ENCODE measurements around the gene PCDHAC1. TPM values are rescaled to one million over a fixed set of nuclear protein-coding genes. Genes with fewer than 3 reads are reported as not detected.

PCDHAC1 gene
- total and polyA plus RNA-seq, 2 experiments from 2014 or later, result 1.3 to 7.0 TPM

DNA sequence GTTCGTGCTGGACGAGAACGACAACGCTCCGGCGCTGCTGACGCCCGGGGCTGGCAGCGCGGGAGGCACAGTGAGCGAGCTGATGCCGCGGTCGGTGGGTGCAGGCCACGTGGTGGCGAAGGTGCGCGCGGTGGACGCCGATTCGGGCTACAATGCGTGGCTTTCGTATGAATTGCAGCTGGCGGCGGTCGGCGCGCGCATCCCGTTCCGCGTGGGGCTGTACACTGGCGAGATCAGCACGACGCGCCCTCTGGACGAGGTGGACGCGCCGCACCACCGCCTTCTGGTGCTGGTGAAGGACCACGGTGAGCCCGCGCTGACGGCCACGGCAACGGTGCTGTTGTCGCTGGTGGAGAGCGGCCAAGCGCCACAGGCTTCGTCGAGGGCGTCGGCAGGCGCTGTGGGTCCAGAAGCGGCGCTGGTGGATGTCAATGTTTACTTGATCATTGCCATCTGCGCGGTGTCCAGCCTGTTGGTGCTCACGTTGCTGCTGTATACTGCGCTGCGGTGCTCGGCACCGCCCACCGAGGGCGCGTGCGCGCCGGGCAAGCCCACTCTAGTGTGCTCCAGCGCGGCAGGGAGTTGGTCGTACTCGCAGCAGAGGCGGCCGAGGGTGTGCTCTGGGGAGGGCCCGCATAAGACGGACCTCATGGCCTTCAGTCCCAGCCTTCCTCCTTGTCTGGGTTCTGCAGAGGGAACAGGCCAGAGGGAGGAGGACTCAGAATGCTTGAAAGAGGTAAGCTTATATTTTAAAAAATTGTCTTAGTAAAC is 42.0 kb upstream of the PCDHAC1 start:
- WGBS (ENCODE audit: low lambda C conversion rate, missing lambda C conversion rate), result 100% methylated on average over 61 of the region's 79 CpGs
- no peaks in the 10 kb centered on the region for H4K20me1 ChIP-seq (ENCODE audit: insufficient read depth, poor library complexity, severe bottlenecking)
- no peak overlapping the region for H3K4me2 ChIP-seq
- H3K36me3 ChIP-seq (replicated peaks; ENCODE audit: insufficient read depth, low read depth), result no peaks in the 10 kb centered on the region
- no peak for TF ChIP-seq EZH2phosphoT487 (IDR thresholded peaks at IDR 0.05; ENCODE audit: low read depth, severe bottlenecking, unreplicated experiment)
- TF ChIP-seq EZH2 (IDR thresholded peaks at IDR 0.05; ENCODE audit: borderline replicate concordance), result no peak
- TF ChIP-seq, protein P1, sequence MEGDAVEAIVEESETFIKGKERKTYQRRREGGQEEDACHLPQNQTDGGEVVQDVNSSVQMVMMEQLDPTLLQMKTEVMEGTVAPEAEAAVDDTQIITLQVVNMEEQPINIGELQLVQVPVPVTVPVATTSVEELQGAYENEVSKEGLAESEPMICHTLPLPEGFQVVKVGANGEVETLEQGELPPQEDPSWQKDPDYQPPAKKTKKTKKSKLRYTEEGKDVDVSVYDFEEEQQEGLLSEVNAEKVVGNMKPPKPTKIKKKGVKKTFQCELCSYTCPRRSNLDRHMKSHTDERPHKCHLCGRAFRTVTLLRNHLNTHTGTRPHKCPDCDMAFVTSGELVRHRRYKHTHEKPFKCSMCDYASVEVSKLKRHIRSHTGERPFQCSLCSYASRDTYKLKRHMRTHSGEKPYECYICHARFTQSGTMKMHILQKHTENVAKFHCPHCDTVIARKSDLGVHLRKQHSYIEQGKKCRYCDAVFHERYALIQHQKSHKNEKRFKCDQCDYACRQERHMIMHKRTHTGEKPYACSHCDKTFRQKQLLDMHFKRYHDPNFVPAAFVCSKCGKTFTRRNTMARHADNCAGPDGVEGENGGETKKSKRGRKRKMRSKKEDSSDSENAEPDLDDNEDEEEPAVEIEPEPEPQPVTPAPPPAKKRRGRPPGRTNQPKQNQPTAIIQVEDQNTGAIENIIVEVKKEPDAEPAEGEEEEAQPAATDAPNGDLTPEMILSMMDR (IDR thresholded peaks at IDR 0.05; ENCODE audit: poor library complexity), result no peak
- no peak for DNase-seq (ENCODE audit: low spot score)
- H3K27ac ChIP-seq, result no peak overlapping the region
- no peaks in the 10 kb centered on the region for H3K27me3 ChIP-seq
- H3K9me3 ChIP-seq (ENCODE audit: low read depth), result peaks cover 6% of the 10 kb centered on the region
- no peak overlapping the region for H2AFZ ChIP-seq
- H3K9me2 ChIP-seq (replicated peaks; ENCODE audit: insufficient read depth), result no peaks in the 10 kb centered on the region
- H3K4me3 ChIP-seq, result no peak overlapping the region
- peaks cover 10% of the 10 kb centered on the region for H3K79me2 ChIP-seq
- no peaks in the 10 kb centered on the region for H3K4me1 ChIP-seq (ENCODE audit: insufficient read depth)

DNA sequence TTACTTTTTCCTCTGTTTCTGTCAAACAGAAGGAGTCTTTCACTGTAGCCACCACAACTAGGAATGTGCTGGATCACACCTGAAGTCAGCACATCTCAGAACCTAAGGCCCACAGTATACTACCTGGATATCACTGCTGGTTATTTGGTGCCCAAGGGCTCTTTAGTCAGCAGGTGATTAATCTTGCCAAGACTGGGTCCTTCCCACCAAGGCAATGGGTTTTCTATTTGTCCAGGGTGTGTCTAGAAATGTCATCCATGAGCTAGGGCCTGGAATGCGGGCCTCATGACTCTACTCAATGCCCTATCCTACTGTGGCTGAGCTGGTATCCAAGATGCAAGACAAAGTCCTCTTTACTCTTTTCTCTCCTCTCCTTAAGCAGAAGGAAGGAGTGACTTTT is 9.8 kb upstream of the PCDHAC1 start:
- Histone ChIP-seq H4K20me1 (ENCODE audit: insufficient read depth, poor library complexity, severe bottlenecking) (peaks cover 4% of the 10 kb centered on the region), H3K36me3 (replicated peaks; ENCODE audit: insufficient read depth, low read depth) (no peaks in the 10 kb centered on the region), H3K79me2 (peaks cover 8% of the 10 kb centered on the region), H3K4me1 (ENCODE audit: insufficient read depth) (no peaks in the 10 kb centered on the region), H3K4me2 (no peak overlapping the region), H3K9me2 (replicated peaks; ENCODE audit: insufficient read depth) (no peaks in the 10 kb centered on the region), H3K27me3 (no peaks in the 10 kb centered on the region), H3K27ac (no peak overlapping the region), H2AFZ (no peak overlapping the region), H3K4me3 (no peak overlapping the region), H3K9me3 (ENCODE audit: low read depth) (no peaks in the 10 kb centered on the region)
- TF ChIP-seq EZH2phosphoT487 (IDR thresholded peaks at IDR 0.05; ENCODE audit: low read depth, severe bottlenecking, unreplicated experiment) (no peak), EZH2 (IDR thresholded peaks at IDR 0.05; ENCODE audit: borderline replicate concordance) (no peak)
- TF ChIP-seq, protein P1 (IDR thresholded peaks at IDR 0.05; ENCODE audit: poor library complexity), result no peak
- WGBS (ENCODE audit: low lambda C conversion rate, missing lambda C conversion rate), result 100% methylated on average over 1 of the region's 1 CpG
- DNase-seq (ENCODE audit: low spot score), result no peak

DNA sequence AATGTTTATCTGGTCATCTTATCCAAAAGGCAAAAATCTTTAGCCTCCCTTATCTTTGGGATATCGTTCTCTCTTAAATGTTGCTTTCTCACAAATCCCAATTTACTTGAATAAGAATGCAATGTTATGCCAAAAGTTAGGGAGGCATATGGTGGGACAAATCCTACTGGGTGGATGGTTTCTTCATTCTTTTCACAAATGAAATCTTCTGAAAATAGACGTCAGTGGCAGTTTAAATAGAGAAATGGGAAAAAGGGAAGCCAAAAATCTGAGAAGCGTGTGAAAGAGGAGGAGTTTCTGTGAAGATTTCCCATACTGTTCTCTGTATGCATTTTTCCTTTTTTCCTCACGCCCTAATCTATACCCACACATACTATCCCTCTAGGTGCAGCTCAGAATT is 2.5 kb upstream of the PCDHAC1 start:
- no peaks in the 10 kb centered on the region for H3K27me3 ChIP-seq
- TF ChIP-seq, protein P1 (IDR thresholded peaks at IDR 0.05; ENCODE audit: poor library complexity), result no peak
- no peak for TF ChIP-seq EZH2phosphoT487 (IDR thresholded peaks at IDR 0.05; ENCODE audit: low read depth, severe bottlenecking, unreplicated experiment)
- H3K9me2 ChIP-seq (replicated peaks; ENCODE audit: insufficient read depth), result no peaks in the 10 kb centered on the region
- H3K4me3 ChIP-seq, result no peak overlapping the region
- no peak for DNase-seq (ENCODE audit: low spot score)
- WGBS (ENCODE audit: low lambda C conversion rate, missing lambda C conversion rate), result 88% methylated on average over 4 of the region's 4 CpGs
- H4K20me1 ChIP-seq (ENCODE audit: insufficient read depth, poor library complexity, severe bottlenecking), result peaks cover 13% of the 10 kb centered on the region
- no peak overlapping the region for H2AFZ ChIP-seq
- no peak overlapping the region for H3K27ac ChIP-seq
- H3K9me3 ChIP-seq (ENCODE audit: low read depth), result no peaks in the 10 kb centered on the region
- no peaks in the 10 kb centered on the region for H3K36me3 ChIP-seq (replicated peaks; ENCODE audit: insufficient read depth, low read depth)
- peaks cover 7% of the 10 kb centered on the region for H3K4me1 ChIP-seq (ENCODE audit: insufficient read depth)
- no peak overlapping the region for H3K4me2 ChIP-seq
- peaks cover 6% of the 10 kb centered on the region for H3K79me2 ChIP-seq

Data from hepatocyte (in vitro differentiated cells).